ENCODE measurements around the gene CYP3A5. TPM values are rescaled to one million over a fixed set of nuclear protein-coding genes. Genes with fewer than 3 reads are reported as not detected.

CYP3A5 gene
- total and polyA plus RNA-seq, 2 of the 8 experiments (the other 6 are each of a cell fraction or from before 2014, with no cell fraction given) = 0.06 TPM; not detected in 1

- no peak overlapping the region for H3K18ac ChIP-seq (ENCODE audit: extremely low read depth, low read length)
- H3K4me3 ChIP-seq (ENCODE audit: extremely low read depth in 1 of 4, insufficient read depth in 2 of 4, low read depth in 3 of 4, low read length in 4 of 4) = no peak overlapping the region
- no peaks in the 10 kb centered on the region for H3K9me3 ChIP-seq (ENCODE audit: insufficient read depth in 2 of 2, low read depth in 1 of 2, low read length in 1 of 2)
- no peaks in the 10 kb centered on the region; the same call in 1 of the 2 replicates for H3K79me1 ChIP-seq (ENCODE audit: low read depth, low read length)
- 92% methylated on average over 1 of the region's 1 CpG; no CpG with 5 or more reads in 1 of the 2 experiments for WGBS, 2 experiments (ENCODE audit: extremely low coverage in 1 of 2, insufficient coverage in 1 of 2, insufficient read length in 1 of 2, insufficient replicate concordance in 2 of 2, low coverage in 1 of 2, low lambda C conversion rate in 2 of 2, missing lambda C conversion rate in 1 of 2)
- H2AFZ ChIP-seq (ENCODE audit: low read length) = no peak overlapping the region
- H3K27me3 ChIP-seq (replicated peaks in 1 of 4; ENCODE audit: control insufficient read depth in 3 of 4, extremely low read depth in 1 of 4, insufficient read depth in 3 of 4, low read length in 3 of 4) = no peaks in the 10 kb centered on the region
- no peaks in the 10 kb centered on the region for H3K23me2 ChIP-seq (ENCODE audit: low read depth, low read length)
- H3K14ac ChIP-seq (ENCODE audit: insufficient read length) = no peak overlapping the region
- H2AK5ac ChIP-seq (ENCODE audit: low read depth, low read length) = no peak overlapping the region
- H2BK20ac ChIP-seq (ENCODE audit: low read length) = no peak overlapping the region
- FAIRE-seq (no peak), DNase-seq (ENCODE audit: low read depth in 1 of 2, low spot score in 2 of 2) (no peak)
- no peak overlapping the region for H4K5ac ChIP-seq (ENCODE audit: insufficient read length, low read depth, low read length)
- H2BK12ac ChIP-seq (ENCODE audit: low read depth, low read length) = no peak overlapping the region
- POLR2A ChIA-PET (ENCODE audit: partially characterized antibody) = no interaction called here
- H3K4ac ChIP-seq (replicated peaks; ENCODE audit: insufficient read length, low read depth, low read length) = no peak overlapping the region
- TF ChIP-seq SIN3A (conservative IDR thresholded peaks at IDR 0.05 in 1 of 2, IDR thresholded peaks at IDR 0.05 in 1 of 2; ENCODE audit: low read depth in 1 of 2, low read length in 2 of 2) (no peak), SAP30 (IDR thresholded peaks at IDR 0.05; ENCODE audit: insufficient read depth, insufficient replicate concordance, low read length) (no peak), RBBP5 (IDR thresholded peaks at IDR 0.05; ENCODE audit: borderline replicate concordance, low read depth, low read length) (no peak), CBX5 (IDR thresholded peaks at IDR 0.05; ENCODE audit: low read depth, low read length) (no peak)
- no peak overlapping the region for H3K9ac ChIP-seq (replicated peaks in 1 of 4; ENCODE audit: extremely low read depth in 1 of 4, low read depth in 3 of 4, low read length in 3 of 4)
- H3K23ac ChIP-seq (ENCODE audit: insufficient read length) = no peak overlapping the region
- H3K36me3 ChIP-seq (ENCODE audit: control insufficient read depth in 2 of 4, insufficient read depth in 4 of 4, low read length in 3 of 4) = 0 out of 8 replicates have a peak, but pooled peaks cover 0 to 3% (median 0%) of the 10 kb centered on the region in 4 experiments
- no peaks in the 10 kb centered on the region for H3K4me1 ChIP-seq (replicated peaks in 1 of 4; ENCODE audit: control insufficient read depth in 3 of 4, insufficient read depth in 4 of 4, low read length in 3 of 4)
- H2BK15ac ChIP-seq (ENCODE audit: low read length) = no peak overlapping the region
- H3K79me2 ChIP-seq (ENCODE audit: control insufficient read depth in 1 of 2, insufficient read depth in 2 of 2, low read length in 2 of 2) = no peaks in the 10 kb centered on the region
- no peak overlapping the region for H2BK120ac ChIP-seq (replicated peaks; ENCODE audit: low read depth, low read length)
- CTCF ChIA-PET (ENCODE audit: partially characterized antibody) = no interaction called here
- H2BK5ac ChIP-seq (ENCODE audit: low read depth, low read length) = no peak overlapping the region
- no peak overlapping the region for H3K56ac ChIP-seq (replicated peaks; ENCODE audit: insufficient read length, low read depth, low read length)
- H4K91ac ChIP-seq (replicated peaks; ENCODE audit: insufficient read length, low read length) = no peak overlapping the region
- no peak overlapping the region for H3K4me2 ChIP-seq (ENCODE audit: insufficient read depth in 1 of 2, low read depth in 2 of 2, low read length in 2 of 2)
- no peak overlapping the region for H3K27ac ChIP-seq (ENCODE audit: low read depth, low read length)
- no peak overlapping the region for H4K8ac ChIP-seq (ENCODE audit: extremely low read depth, insufficient read depth, low read length)
- no peaks in the 10 kb centered on the region for H4K20me1 ChIP-seq (replicated peaks in 1 of 2; ENCODE audit: control insufficient read depth in 1 of 2, insufficient read depth in 2 of 2, low read length in 2 of 2)
Observed at GRCh38 chr7:99645590-99645989, 34.2 kb downstream of the CYP3A5 start.

Measured in H1 (cell line).